Islet of Langerhans (tissue), 1 donor: Measurements from ENCODE around the gene SAMD7.

ENCODE experiments used
- FAIRE-seq: peaks from one replicate; lab custom pipeline; 2011; peaks lifted over from hg19 to GRCh38; lab: Jason Lieb, UNC

The SAMD7 gene, protein sequence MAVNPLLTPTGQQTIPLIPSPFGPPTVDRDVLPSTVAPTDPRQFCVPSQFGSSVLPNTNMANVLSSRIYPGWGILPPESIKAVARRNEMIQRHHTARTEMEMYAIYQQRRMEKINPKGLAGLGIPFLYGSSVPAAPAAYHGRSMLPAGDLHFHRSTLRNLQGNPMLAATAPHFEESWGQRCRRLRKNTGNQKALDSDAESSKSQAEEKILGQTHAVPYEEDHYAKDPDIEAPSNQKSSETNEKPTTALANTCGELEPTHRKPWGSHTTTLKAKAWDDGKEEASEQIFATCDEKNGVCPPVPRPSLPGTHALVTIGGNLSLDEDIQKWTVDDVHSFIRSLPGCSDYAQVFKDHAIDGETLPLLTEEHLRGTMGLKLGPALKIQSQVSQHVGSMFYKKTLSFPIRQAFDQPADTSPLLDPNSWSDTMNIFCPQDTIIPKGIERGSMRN

DNA sequence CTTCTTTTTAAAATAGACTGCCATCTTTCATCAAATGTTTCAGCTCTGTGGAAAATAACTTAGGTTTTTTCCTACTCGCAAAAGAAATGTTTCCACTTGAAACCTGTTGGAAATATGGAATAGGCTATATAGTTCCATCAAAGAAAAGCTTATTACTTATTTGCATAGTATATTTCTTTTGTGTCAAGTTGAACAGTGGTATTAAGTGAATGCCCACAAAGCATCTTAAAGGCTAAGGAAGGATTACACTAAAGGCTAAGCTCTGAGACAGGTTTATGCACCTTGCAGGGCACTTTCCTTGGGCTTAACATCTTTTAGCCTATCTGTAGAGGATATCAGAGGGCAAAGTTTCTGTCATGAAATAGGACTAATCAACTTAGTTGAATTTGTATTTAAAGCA, at the start of gene SAMD7:
Gene SAMD7 (plus strand): TSS at position 301 of the 400 bp plus-strand sequence. CDS start 7,927 bp downstream, outside the sequence.
- FAIRE-seq: no peak

DNA sequence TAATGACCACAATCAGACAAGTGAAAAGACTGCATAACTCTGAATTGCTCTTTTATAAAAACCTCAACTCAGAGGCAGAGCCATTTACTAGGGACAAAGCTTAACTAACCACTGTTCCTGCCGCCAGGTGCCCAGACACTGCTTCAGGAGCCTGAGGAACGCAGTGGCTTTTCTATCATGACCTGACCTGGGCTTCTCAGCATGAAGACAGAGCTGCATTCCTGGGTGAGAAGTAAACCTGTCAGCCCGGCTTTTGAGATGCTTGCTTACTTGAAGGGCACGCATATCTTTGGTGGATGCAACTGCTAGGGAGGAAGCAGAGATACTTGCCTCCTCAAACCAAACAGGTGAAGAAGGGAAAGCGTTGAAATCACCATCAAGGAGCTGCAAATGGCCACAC, 49.5 kb upstream of the SAMD7 start:
- FAIRE-seq: no peak

DNA sequence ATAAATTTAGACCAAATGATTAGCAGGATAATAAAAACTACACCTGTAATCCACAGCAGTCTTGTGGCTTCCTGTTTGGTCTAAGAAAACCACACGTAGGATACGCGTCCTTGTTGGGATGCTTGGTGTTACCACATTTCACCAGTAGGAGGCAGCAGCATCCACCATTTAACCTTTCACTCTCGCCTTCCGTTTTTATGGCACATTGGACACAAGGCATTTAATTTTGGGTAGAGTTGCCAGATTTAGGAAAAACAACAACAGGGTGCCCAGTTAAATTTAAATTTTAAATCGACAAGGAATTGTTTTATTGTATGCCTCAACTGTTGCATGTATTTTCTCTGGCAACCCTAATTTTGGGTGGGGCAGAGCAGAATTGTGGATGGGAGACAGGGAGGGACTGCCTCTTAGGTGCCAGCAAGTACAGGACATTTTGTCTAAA, 47.9 kb upstream of the SAMD7 start:
- no peak for FAIRE-seq

DNA sequence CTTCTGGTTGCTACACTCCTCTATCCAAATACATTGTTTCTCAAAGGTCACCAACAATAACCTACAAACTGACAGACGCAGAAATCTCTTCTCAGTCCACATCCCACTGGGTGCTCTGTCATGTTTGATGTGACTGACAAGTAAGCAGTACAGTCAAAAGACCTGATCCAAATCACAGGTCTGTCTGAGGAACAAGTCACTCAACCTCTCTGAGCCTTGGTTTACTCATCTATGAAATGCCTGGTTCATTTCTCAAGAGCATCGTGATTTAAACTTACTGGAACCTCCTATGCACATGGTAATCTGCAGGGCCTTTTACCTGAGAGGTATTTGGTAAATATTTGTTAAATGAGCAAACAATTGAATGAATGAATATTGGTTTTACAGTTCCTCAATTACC, 47.1 kb upstream of the SAMD7 start:
- no peak for FAIRE-seq

DNA sequence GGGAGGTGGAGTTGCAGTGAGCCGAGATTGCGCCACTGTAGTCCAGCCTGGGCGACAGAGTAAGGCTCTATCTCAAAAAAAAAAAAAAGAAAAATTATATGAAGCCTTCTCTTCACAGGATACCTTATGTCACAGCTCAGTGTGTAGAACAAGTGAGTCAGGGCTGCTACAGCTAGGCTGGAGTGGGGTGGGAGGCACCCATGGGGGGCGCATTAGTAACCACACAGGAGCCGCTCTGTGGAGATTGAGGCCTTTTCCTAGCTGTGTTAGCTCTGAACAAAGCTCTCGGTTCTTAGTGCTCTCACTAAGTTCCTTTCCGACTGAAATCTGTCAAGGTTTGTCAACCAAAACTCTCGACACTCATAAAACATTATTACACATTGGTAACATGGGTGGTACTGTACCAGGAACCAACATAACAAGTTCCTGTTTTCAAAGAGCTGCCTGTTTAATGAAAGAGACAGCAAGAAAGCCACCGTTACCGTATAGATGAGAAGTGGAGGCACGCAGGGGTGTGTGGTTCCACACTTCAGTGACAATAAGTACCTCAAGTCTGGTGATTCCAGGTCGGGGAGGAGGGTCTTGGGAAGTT, 46.1 kb upstream of the SAMD7 start:
- no peak for FAIRE-seq

DNA sequence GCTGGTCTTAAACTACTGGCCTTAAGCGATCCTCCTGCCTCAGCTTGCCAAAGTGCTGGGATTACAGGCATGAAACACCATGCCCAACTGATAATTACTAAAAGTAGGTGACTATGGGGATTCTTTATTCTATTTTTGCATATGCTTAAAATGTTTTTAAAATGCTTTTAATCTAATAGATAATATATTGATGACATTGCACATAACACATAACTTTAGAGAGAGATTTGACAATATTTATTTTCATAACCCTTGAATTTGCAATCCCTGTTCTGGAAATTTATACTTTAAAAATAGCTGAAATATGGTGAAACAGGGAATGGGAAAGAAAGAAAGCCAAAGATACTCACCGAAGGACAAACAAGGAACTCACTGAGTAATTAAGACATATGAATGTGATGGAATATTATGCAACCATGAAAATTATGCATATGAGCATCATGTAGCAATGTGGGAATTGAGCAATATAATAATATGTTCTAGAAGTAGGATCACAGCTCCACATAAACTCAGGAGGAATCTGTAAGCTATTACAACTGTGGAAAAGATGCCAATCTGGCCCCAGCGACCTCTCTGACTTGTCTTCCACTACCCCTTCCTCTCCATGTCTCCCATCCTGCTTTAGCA, 43.7 kb upstream of the SAMD7 start:
- no peak for FAIRE-seq

DNA sequence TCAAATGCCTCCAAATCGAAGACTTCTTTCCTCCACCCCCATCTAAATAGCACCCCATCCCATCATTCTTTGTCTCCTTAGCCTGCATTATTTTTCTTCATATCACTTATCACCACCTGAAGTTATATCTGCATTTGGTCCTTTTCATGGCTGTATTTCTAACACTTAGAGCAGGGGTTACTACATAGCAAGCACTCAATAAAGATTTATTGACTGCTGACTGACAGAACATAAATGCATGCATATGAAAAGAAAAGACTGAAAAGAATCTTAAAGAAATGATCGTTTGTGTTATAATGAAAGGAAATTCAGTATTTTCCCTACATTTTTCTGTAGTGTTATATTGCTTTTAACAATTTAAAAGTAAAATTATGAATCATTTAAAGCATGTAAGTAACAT, 43.0 kb upstream of the SAMD7 start:
- no peak for FAIRE-seq

DNA sequence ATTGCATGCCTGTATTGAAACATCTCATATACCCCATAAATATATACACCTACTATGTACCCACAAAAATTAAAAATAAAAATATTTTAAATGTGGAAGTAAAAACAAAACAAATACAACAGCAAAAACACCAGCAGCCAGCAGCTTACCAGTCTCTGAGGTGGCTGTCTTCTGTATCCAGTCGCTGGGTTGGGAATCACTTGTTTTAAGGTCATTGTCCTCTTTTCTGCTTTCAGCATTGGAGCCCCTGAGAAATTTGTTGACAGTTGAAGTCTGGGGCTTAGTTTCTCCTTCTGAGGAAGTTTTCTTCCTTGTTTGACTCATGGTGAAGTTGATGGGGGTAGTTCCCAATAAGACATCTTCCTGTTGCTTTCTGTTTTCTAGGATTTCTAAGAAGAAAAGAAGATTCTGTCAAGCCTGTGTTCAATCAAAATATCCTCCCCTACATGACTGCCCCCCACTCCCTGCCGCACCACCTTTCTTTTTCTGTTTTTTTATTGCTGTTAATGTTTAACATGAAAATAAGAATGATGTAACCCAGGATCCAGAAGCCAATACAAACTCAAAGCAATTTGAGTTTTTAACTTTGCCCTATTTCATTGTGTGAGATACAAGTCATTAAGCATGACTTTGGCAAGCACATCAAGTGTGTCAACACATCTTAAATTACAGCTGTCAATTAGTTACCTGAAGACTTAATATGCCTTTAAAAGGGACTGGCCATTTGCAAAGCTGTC, 41.7 kb upstream of the SAMD7 start, which contains the start of gene LRRC31:
Gene LRRC31 (minus strand): TSS at position 452 of the 737 bp plus-strand sequence. CDS start 128 bp downstream, at position 324.
- FAIRE-seq: no peak

DNA sequence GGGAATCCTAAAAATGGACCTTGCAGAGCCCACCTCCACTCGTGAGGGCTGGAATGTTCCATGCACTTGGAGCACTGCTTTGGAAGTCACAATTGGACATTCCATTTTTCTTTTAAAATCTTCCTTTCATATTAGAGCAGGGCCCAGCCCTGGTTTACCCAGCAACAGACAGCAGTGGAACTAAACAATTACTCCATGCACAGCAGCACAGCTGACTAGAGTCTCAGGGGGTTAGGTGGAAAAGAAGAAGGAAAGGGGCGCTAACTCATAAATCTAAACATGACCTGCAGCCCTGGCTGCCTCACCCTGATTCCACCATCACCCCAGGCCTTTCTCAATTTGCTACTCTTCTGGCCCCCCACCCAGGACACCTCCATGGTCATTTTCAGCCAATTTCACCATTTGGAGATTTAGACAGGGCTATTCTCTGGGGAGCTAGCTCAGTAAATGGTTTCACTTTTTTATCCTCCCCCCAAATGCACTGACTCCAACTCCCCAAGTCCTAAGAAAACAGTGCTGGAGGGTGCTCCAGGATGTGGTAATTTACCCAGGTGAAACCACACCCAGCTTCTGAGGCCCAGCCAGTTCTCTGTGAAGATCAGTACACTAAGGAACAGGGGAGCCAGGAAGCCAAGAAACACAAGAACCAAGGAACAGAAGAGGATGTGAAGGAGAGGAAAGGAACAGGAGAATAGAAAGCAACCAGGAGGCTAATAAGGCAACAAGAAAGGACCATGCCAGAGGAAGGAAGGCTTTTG, 40.1 kb upstream of the SAMD7 start:
- FAIRE-seq: no peak

DNA sequence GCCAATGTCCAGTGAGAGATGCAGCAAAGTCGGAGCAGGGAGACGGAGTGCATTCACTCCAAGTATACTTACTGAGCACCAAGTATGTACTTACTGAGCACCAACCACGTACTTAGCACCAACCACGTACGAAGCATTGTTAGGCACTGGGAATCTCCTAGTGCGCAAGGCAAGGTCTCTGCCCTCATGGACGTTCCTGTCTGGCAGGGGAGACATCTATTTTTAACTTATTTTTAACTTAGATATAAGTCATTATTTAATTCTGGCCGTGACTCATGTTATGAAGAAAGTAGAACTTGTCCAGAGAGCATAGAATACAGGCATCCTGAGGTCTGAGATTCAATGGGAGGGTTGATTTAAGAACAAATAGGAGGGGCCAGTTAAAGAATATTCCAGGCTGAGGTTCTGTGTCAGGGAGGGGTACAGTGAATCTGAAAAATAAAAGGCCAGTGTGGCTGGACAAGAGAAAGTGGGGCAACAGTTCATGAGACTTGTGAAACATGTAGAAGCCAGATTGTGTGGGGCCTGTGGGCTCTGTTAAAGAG, 32.3 kb upstream of the SAMD7 start:
- FAIRE-seq: no peak

DNA sequence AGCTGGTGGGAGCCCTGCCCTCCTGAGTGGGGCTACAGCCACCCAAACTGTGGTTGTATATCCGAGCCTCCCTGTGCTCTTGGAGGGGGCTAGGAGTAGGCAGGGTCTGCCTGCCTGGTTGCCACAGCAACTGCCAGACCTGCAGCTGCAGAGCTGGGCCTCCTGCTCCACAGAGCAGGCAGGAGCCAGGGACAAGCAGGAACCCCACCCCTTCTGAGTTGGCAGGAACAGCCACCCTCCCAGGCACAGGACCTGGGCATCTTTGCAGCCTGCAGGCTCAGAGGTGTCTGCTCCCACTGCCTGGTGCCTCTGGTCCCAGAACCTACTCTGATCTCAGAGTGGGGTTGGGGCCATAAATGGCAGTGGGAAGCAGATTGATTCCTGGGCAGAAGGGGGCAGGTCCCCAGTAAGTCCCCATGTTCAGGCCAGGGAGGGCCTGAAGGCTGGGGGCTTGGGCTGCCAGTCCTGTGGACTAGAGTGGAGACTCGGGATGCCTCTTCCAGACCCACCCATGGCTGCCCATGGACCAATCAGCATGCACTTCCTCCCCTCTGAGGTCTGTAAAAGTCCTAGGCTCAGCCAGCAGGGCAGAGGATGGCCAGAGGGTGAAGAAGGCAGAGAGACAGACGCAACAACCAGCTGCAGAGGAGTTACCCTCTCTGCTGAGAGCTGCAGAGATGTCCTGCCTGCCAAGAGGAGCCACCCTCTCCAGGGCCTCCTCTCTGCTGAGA, 31.4 kb upstream of the SAMD7 start:
- FAIRE-seq: no peak

DNA sequence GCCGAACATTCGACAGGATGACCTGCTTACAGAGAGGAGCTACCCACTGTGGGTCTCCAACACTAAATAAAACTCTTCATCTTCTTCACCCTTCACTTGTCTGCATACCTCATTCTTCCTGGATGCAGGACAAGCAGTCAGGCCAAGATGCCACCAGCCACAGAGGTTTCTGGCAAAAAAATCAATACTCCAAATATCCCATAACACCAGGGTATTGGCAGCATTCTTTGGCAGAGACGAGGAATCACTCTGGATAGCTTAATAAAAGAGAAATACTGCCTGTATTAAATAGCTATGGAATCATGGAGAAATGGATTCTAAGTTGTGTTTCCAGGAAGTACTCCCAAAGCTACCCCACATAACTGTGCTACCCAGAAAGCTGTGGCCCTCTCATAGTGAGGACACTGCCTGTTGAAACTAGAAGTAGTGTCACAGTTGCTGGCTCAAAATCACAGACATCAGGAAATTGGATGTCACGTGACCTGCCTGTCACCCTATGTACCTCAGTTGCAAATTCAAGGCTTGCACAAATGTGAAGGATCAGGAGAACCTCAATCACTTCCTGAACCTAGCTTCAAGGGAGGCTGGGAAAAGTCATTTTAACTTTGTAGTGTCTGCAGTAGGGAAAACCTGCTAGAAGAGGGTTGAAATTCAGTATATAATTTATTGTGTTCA, 30.7 kb upstream of the SAMD7 start:
- no peak for FAIRE-seq

DNA sequence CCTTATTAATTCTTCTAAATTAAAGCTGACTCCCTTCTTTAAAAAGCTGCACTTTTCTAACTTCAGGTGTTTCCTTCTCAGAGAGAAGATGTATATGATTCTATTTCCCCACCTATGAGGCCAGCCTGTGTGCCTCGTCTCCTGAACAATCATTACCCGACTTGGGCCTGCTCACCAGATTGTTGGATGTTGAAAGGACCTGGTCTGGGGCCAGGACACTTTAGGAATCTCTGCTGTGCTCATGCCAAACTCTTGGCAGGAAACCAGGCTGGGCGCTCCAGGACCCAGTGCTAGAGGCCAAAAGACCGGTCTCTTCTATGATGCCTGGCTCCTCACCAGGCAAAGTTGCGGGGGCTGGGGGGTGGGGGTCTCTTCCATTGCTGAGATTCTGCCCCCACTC, 24.7 kb upstream of the SAMD7 start:
- FAIRE-seq: no peak

DNA sequence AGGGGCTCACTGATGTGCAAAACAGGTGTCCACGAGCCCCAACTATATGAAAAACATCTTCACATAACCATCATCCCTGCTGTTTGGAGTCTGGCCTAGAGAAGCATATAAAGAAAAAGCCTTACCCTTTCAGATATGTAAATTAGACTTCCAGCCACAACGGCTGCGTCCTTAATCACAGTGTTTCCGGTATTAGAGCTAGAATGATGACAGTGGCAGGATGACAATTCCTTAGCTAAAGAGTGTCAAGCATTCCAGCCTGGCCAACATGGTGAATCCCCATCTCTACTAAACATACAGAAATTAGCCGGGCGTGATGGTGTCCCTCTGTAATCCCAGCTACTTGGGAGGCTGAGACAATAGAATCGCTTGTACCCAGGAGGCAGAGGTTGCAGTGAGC, 19.5 kb upstream of the SAMD7 start:
- FAIRE-seq: no peak

DNA sequence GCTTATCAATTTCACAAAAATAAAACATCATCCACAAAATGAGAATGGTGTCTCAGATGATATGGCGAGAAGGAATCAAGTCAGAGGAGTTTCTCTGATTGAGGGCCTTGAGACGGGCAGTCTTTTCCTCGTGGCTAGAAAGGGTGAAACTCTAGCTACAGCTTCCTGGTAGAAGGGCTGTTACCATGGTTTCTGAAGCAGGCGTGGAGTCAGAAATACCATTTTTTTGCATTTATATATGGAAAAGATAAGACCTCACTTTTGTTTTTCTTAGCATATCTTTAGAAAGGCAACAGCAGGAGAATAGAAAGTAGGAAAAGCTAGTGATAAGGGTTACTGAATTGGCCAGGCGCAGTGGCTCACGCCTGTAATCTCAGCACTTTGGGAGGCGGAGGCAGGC, 17.3 kb upstream of the SAMD7 start:
- no peak for FAIRE-seq

DNA sequence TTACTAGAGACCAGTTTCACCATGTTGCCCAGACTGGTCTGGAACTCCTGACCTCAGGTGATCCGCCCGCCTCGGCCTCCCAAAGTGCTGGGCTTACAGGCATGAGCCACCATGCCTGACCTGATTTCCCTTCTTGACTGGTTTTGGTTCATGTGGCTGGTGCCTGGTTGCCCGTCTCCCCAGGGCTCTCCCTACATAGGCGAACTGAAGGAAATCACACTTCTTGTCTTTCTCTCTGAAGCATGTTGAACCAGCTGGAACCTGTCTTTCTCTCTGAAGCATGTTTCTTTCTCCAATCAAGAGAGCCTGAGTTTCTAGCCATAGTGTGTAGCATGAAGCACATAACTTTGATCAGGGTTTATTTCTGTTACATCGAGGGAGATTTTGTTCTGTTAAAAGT, 16.3 kb upstream of the SAMD7 start:
- no peak for FAIRE-seq

DNA sequence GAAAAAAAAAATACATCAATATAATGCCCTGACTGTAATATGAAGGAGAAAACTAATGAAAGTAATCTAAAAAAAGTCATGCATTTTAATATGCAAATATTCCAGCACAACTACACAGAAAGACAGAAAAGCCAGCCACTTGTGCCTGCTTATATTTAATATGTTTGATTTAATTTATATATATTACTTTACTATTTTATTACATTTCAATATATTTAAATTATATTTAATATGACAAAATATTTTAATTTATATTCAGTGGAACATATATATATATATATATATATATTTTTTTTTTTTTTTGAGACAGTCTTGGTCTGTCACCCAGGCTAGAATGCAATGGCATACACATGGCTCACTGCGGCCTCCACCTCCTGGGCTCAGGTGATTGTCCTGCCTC, 14.1 kb upstream of the SAMD7 start:
- no peak for FAIRE-seq

DNA sequence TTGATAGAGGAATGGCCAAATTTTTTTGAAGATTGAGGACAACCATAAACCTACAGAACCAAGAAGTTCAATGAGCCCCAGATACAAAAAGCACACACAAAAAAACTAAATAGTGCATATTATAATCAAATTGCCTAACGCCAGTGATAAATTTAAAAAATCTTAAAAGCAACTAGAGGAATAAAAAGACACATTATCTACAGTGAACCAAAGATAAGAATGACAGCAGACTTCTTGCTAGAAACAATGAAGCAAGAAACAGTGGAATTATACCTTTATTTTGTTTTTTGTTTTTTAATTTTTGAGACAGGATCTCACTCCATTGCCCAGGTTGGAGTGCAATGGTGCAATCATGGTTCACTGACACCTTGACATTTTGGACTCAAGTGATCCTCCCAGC, 9.9 kb upstream of the SAMD7 start:
- FAIRE-seq: no peak

DNA sequence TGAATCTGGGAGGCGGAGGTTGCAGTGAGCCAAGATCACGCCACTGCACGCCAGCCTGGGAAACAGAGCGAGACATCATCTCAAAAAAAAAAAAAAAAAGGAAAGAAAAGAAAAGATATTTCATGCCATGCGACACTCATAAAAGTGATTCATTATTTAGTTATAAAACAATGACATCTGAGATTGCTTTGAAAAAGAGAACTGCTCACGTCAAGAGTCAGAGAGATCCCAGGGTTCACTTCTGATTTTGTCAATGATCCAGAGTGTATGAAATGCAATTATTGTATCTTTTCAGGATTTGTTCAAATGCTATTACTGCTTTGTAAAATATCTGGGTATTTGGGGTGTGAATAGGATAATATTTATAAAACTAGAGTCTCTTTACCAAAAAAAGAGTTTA, 6.0 kb upstream of the SAMD7 start:
- no peak for FAIRE-seq

DNA sequence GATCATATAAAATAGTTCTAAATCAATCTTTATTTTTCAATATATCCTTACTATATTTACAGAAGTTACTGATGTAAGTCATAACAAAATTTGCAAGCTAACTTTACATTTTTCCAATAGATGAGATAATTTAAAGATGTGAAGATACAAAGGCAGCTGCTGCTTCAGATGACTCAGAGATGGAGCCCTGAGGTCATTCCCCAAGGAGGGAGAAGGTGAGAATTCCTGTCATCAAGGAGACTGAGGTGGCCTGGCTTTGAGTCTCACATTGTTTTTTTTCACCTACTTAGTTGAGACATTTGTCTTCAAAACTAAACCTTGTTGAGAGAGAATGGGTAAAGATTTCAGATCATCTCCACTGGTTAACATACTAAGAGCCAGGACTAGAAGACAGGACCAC, 3.9 kb upstream of the SAMD7 start:
- no peak for FAIRE-seq
